ENCODE data around the gene C6orf120.

Gene C6orf120

GRCh38 chr6:169701954-169702839 is at the start of gene C6orf120, which contains the start of gene WDR27:
TSS of gene C6orf120 (plus strand) at chr6:169702126. CDS start at chr6:169702460, 334 bp downstream.
TSS of gene WDR27 (minus strand) at chr6:169702029. CDS start at chr6:169689005, 13,024 bp downstream.
- peak; percentile 99 for DNase-seq

- DNase-seq, result no peak
Measured at GRCh38 chr6:169652896-169653295, 49.0 kb upstream of the C6orf120 start.

- no peak for DNase-seq
Measured at GRCh38 chr6:169653691-169654090, 48.2 kb upstream of the C6orf120 start.

- DNase-seq, result peak; percentile 64
Measured at GRCh38 chr6:169654598-169655391, 47.1 kb upstream of the C6orf120 start.

- DNase-seq, result no peak
Measured at GRCh38 chr6:169656546-169657283, 45.2 kb upstream of the C6orf120 start.

GRCh38 chr6:169657284-169657610 is 44.7 kb upstream of the C6orf120 start:
- DNase-seq, result no peak

GRCh38 chr6:169659820-169660610 is 41.9 kb upstream of the C6orf120 start:
- no peak for DNase-seq

- DNase-seq, result no peak
Measured at GRCh38 chr6:169660751-169661390, 41.1 kb upstream of the C6orf120 start.

- DNase-seq, result no peak
Measured at GRCh38 chr6:169661391-169661756, 40.6 kb upstream of the C6orf120 start.

GRCh38 chr6:169663468-169663867 is 38.5 kb upstream of the C6orf120 start:
- no peak for DNase-seq

- DNase-seq, result no peak
Measured at GRCh38 chr6:169664227-169664626, 37.7 kb upstream of the C6orf120 start.

GRCh38 chr6:169665289-169665688 is 36.6 kb upstream of the C6orf120 start:
- no peak for DNase-seq

- no peak for DNase-seq
Measured at GRCh38 chr6:169666441-169666840, 35.5 kb upstream of the C6orf120 start.

- no peak for DNase-seq
Measured at GRCh38 chr6:169667716-169668115, 34.2 kb upstream of the C6orf120 start.

- DNase-seq, result no peak
Measured at GRCh38 chr6:169668203-169668847, 33.6 kb upstream of the C6orf120 start.

- DNase-seq, result no peak
Measured at GRCh38 chr6:169669147-169669546, 32.8 kb upstream of the C6orf120 start.

- no peak for DNase-seq
Measured at GRCh38 chr6:169669889-169670288, 32.0 kb upstream of the C6orf120 start.

GRCh38 chr6:169671563-169671962 is 30.4 kb upstream of the C6orf120 start:
- no peak for DNase-seq

- DNase-seq, result no peak
Measured at GRCh38 chr6:169675011-169675410, 26.9 kb upstream of the C6orf120 start.

- no peak for DNase-seq
Measured at GRCh38 chr6:169677096-169677495, 24.8 kb upstream of the C6orf120 start.

GRCh38 chr6:169678342-169678741 is 23.6 kb upstream of the C6orf120 start:
- DNase-seq, result no peak

All from stimulated activated CD8-positive, alpha-beta memory T cell treated with anti-CD3 and anti-CD28 coated beads, Interleukin-4, amount 100 ng/mL, for 48 hours (primary cell).